Medulla oblongata (tissue), 1 donor: Measurements from ENCODE around the gene DRICH1.
"Not testable (repeated sequence)": the region's sequence is repeated elsewhere in the genome, so short reads cannot be mapped to it uniquely, and the experiment has no call there.

Experiments
- DNase-seq: peaks from one replicate; pipeline ENCODE4 v3.0.0-alpha.2; 2015; ENCODE audit errors: extremely low spot score

Gene DRICH1

GRCh38 chr22:23598805-23599518 lies 33.2 kb downstream of the DRICH1 start:
- no peak for DNase-seq

GRCh38 chr22:23597576-23598268 lies 34.4 kb downstream of the DRICH1 start:
- DNase-seq, result not testable (repeated sequence)

DNA sequence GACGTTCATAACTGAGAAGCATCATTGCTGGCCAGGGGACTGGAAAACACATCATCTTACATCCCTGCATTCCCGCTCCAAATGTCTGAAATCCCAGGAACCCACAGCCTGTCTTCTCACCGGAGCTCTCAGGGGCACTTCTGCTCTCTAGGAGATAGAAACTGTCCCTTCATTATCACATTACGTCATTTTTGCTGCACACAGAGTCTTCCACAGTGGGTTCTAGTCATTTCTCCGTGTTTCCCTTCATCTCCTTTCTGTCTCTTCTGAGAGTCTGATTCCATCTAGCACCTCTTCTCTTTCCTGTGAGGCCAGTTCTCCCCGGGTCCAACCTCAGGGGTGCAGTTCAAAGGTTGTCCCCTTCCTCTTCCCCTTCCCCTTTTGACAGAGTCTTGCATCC lies 36.2 kb downstream of the DRICH1 start:
- DNase-seq, result not testable (repeated sequence)

- no peak for DNase-seq
Measured at GRCh38 chr22:23591846-23592245, 40.3 kb downstream of the DRICH1 start.

DNA sequence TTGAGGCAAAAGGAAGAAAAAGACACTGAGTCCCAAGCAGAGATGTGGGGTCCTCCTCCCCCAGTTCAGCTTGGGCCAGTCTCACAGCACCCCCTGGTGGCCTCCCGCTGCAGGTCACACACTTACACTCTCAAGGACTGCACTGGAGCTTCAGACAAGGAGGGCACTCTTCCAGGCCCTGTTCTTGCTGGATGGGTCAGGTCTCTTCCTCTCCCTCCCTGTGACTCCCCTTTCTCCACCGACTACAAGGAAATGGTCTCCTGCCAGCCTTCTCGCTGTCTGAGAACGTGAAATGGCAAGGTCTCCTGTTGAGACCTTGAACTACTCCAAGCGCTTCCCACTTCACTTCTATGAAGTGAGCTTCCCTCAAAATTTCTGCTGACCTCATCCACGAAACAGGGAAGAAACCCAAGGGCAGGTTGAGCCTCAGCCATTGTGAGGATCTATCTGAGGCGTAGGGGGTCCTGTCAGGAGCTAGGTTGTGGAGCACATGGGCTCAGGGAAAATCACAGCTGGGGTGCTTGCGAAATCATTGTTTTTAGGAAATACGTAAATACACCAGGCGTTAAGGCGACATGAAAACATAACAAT lies 40.8 kb downstream of the DRICH1 start:
- DNase-seq, result peak; percentile 52

GRCh38 chr22:23583836-23584235 lies 48.3 kb downstream of the DRICH1 start:
- DNase-seq, result no peak

- no peak for DNase-seq
Measured at GRCh38 chr22:23583153-23583552, 49.0 kb downstream of the DRICH1 start.

GRCh38 chr22:23581260-23581650 lies 50.9 kb downstream of the DRICH1 start:
- DNase-seq, result no peak

DNA sequence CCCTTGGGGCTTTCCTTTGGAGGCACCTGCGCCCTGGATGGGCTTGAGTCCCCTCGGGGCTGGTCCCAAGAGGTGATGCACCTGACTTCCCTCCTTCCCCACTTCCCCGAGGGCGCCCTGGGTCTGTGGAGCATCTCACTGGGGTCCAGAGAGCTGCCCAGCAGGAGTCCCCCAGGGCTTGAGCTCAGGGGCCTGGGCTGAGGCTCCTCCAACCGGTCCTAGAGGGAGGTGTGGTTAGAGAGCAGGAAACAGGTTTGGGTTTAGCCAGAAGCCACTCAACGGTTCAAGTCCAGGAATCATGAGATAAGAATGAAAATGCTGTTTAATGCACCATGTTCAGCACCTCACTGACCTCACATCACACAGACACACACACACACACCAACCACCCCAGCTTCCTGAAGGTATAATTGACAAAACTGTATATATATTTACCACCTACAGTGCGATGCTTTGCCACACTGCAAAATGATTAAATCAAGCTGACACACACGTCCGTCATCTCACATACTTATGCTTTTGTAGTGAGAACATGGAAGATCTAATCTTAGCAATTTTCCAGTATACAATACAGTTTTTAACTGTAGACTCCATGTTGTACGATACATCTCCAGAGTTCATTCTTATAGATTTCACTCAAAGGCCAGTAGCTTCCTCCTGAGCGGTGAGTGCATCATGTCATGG lies 51.4 kb downstream of the DRICH1 start:
- DNase-seq, result no peak

- DNase-seq, result no peak
Measured at GRCh38 chr22:23579870-23580575, 52.1 kb downstream of the DRICH1 start, which contains the start of gene IGLL1. TSS of gene IGLL1 (minus strand) at chr22:23580290. CDS start at chr22:23580190, 100 bp downstream.

DNA sequence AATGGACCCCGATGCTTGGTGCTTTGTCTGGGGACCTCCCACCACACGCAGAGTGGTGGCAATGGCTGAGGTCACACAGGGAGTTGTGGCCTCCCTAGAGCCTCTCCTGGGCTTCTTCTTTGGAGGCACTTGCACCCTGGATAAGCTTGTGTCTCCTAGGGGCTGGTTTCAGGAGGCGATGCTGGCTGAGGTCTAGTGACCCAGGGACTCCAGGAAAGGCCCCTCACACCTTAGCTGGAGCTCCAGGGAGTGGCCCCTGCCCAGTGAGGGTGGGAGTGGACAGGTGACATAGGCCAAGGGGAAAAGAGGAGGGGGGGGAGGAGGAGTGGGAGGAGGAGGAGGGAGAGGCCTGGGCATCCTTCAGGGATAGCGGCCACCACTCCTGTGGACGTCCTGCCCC lies 52.8 kb downstream of the DRICH1 start:
- no peak for DNase-seq

DNA sequence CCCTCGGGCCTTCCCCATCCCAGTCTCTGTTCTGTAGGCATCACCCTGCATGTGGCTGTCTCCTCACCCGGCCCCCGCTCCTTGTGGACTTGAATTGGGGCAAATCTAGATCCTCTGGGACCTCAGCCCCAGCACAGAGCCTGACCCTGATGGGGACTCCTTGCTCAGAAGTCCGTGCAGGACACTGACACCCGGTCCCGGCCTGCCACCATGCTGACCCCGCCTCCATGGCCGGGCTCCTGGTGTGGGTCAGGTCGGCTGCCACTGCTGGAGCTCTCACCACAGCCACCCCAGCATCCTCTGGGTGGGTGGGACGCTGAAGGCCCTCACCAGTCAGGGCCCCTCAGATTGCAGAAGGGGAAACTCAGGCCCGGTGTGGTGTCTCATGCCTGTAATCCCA lies 53.8 kb downstream of the DRICH1 start:
- no peak for DNase-seq

GRCh38 chr22:23576681-23577080 lies 55.4 kb downstream of the DRICH1 start:
- DNase-seq, result no peak

DNA sequence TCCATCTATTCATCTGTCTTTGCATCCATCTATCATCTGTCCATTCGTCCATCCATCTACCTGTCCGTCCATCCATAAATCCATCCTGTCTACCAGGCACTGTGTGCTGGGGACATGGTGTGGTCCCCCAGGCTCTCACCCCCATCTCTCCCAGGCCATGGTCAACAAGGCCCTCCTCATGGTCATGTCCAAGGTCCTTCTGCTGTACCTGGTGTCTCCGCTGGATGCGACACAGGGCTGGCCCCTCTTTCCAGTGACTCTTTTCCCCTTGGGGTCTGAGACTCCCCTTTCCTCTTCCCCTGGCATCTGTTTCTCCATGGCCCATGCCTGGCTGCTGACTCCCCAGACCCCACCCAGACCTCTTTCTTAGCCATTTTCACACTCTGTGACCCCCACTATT lies 56.5 kb downstream of the DRICH1 start:
- DNase-seq, result no peak

GRCh38 chr22:23574877-23575276 lies 57.2 kb downstream of the DRICH1 start:
- DNase-seq, result no peak

- DNase-seq, result no peak
Measured at GRCh38 chr22:23574371-23574811, 57.7 kb downstream of the DRICH1 start.

GRCh38 chr22:23573701-23574235 lies 58.4 kb downstream of the DRICH1 start:
- DNase-seq, result not testable (repeated sequence)

GRCh38 chr22:23573106-23573505 lies 59.0 kb downstream of the DRICH1 start:
- not testable (repeated sequence) for DNase-seq

DNA sequence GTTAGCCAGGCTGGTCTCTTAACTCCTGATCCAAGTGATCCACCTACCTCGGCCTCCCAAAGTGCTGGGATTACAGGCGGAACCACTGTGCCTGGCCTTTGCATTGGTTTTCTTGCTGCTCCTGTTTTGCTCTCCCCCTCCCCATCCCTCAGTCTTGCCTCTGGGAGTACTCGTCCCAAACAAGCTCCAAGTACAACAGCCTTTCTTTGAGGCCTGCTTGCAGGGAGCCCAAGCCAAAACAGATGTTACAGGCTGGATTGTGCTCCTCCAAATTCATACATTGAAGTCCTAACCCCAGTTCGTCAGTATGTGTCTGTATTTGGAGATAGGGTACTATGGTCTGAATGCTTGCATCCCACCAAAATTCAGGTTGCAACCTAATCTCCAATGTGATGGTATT lies 60.6 kb downstream of the DRICH1 start:
- no peak for DNase-seq

GRCh38 chr22:23570681-23571080 lies 61.4 kb downstream of the DRICH1 start:
- no peak for DNase-seq

DNA sequence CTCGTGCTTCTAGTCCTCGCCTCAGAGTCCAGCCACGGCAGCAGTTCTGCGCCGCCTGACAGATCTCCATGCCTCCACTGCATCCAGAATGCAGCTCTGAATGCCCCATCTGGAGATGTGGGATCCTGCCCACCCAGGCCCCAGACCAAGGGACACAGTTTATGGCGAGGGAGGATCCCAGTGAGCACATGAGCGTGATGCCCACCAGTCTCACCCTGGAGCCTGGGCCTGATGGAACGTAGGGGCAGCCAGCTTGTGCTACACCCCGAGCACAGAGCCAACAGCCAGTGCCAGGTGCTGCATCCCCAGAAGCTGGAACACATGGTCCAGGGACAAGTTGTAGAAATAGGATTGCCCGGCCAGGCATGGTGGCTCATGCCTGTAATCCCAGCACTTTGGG lies 62.4 kb downstream of the DRICH1 start:
- DNase-seq, result no peak
